K562 (cell line): Measurements from ENCODE around the gene PFN2. TPM values are rescaled to one million over a fixed set of nuclear protein-coding genes. Genes with fewer than 3 reads are reported as not detected.

Experiments used
- ARID1B ChIP-seq: fragments of 450-650 bp; IDR thresholded peaks from 2 replicates; pipeline ENCODE4 v1.6.1; 2016; ENCODE audit warnings: antibody characterized with exemption, mild to moderate bottlenecking, inconsistent platforms
- CCAR2 ChIP-seq: fragments of 200-400 bp; formaldehyde crosslinking; IDR thresholded peaks from 2 replicates; pipeline ENCODE4 v1.6.1; 2017; ENCODE audit warnings: mild to moderate bottlenecking, low read depth, low read length
- E2F1 ChIP-seq: sonication (generic); formaldehyde crosslinking; IDR thresholded peaks from 2 replicates; pipeline ENCODE4 v1.8.1; 2023; ENCODE audit warnings: mild to moderate bottlenecking, missing genetic modification reagents, moderate library complexity
- FOXJ2 ChIP-seq: fragments of 200-800 bp; sonication (Bioruptor generic); IDR thresholded peaks from 2 replicates; pipeline ENCODE4 v1.6.1; 2016; ENCODE audit warnings: missing genetic modification characterization, missing compliant biosample characterization
- HBP1 ChIP-seq: fragments of 450-650 bp; formaldehyde crosslinking; IDR thresholded peaks from 2 replicates; pipeline ENCODE4 v1.4.0; 2022; ENCODE audit warnings: missing genetic modification characterization
- HDAC1 ChIP-seq, 2 experiments: fragments of 450-650 bp; IDR thresholded peaks; 2 replicates each; pipeline ENCODE4 v1.6.1; 2016 to 2017; ENCODE audit warnings: inconsistent platforms in 1 of 2, mild to moderate bottlenecking in 1 of 2, moderate library complexity in 1 of 2
- KAT8 ChIP-seq: fragments of 450-650 bp; IDR thresholded peaks from 2 replicates; pipeline ENCODE4 v1.6.1; 2016; ENCODE audit warnings: low read depth, mild to moderate bottlenecking
- NFATC3 ChIP-seq: fragments of 450-650 bp; IDR thresholded peaks from 2 replicates; pipeline ENCODE4 v1.6.1; 2017; ENCODE audit warnings: mild to moderate bottlenecking
- SREBF1 ChIP-seq: fragments of 150-350 bp; IDR thresholded peaks from 2 replicates; pipeline ENCODE4 v1.6.1; 2014; ENCODE audit warnings: antibody characterized with exemption, low read depth, low read length, borderline replicate concordance
- WHSC1 ChIP-seq: IDR thresholded peaks from one replicate; pipeline ENCODE4 v1.6.1; 2012; ENCODE audit warnings: low read length, control low read depth, inconsistent platforms
- polyA plus RNA-seq, 8 experiments: library from polyadenylated mRNA; depleted of rRNA in 4 of 8; stranded (reverse) in 5 of 8; unstranded in 3 of 8; fragments of >200 nt; fragmentation: Nextera tagmentation in 2 of 8; fragmentation: Illumina TruSeq in 1 of 8; extraction: Ambion mirVana in 2 of 8; extraction: Trizol in 1 of 8; gene quantifications; 2 replicates each; pipeline versions ENCODE4 v1.2.1 to v1.2.3, GENCODE V29; 2011 to 2014; ENCODE audit warnings: inconsistent platforms in 1 of 8, missing spikeins in 1 of 8
- total RNA-seq, 7 experiments: library from RNA; depleted of rRNA in 6 of 7; stranded (reverse); fragments of >200 nt in 6 of 7; fragmentation: Illumina TruSeq in 2 of 7; extraction: Trizol in 2 of 7; gene quantifications; 2 replicates each; pipeline versions ENCODE4 v1.2.1 to v1.2.3, GENCODE V29; 2011 to 2021; ENCODE audit warnings: low replicate concordance in 1 of 7
- TF ChIP-seq, protein P1 (sequence below): fragments of 250-450 bp; sonication (Bioruptor Pico); IDR thresholded peaks from 2 replicates; pipeline ENCODE4 v1.6.1; 2021; ENCODE audit warnings: mild to moderate bottlenecking

Gene PFN2
- total and polyA plus RNA-seq, 9 of the 15 experiments (the other 6 are each of a cell fraction or from before 2014, with no cell fraction given), result 0.14 to 0.86 (median 0.35) TPM

GRCh38 chr3:149970716-149971402, at the start of gene PFN2 (continued):
- TF ChIP-seq ARID1B (no peak), FOXJ2 (tag) (no peak), WHSC1 (no peak), HBP1 (no peak), CCAR2 (no peak), NFATC3 (no peak), HDAC1 (IDR thresholded peaks at IDR 0.05) (no peak), E2F1 (CRISPR knock-in tag) (no peak), SREBF1 (no peak), KAT8 (no peak)
- TF ChIP-seq, protein P1, sequence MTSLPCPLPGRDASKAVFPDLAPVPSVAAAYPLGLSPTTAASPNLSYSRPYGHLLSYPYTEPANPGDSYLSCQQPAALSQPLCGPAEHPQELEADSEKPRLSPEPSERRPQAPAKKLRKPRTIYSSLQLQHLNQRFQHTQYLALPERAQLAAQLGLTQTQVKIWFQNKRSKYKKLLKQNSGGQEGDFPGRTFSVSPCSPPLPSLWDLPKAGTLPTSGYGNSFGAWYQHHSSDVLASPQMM (CRISPR knock-in tag), result no peak
